IMR-90 (cell line): Measurements from ENCODE around the gene ATP6V1A.

Source experiments
- MAFK ChIP-seq: IDR thresholded peaks from 2 replicates; pipeline ENCODE4 v1.6.1; 2012; ENCODE audit warnings: low read depth, low read length, improper control_type of control experiment
- POLR2A ChIP-seq: IDR thresholded peaks from 2 replicates; pipeline ENCODE4 v1.6.1; 2012; ENCODE audit warnings: mild to moderate bottlenecking, low read depth, low read length
- RAD21 ChIP-seq: IDR thresholded peaks from 2 replicates; pipeline ENCODE4 v1.6.1; 2012; ENCODE audit warnings: low read length, improper control_type of control experiment
- RCOR1 ChIP-seq: IDR thresholded peaks from 2 replicates; pipeline ENCODE4 v1.6.1; 2012; ENCODE audit warnings: mild to moderate bottlenecking, low read length, improper control_type of control experiment; ENCODE audit not compliant: insufficient replicate concordance
- RFX5 ChIP-seq: IDR thresholded peaks from 2 replicates; pipeline ENCODE4 v1.8.0; 2012; ENCODE audit warnings: low read depth, mild to moderate bottlenecking, low read length, moderate library complexity
- TF ChIP-seq, protein P1 (sequence below): conservative IDR thresholded peaks from 2 replicates; pipeline ENCODE4 v1.5.1; 2012; ENCODE audit warnings: mild to moderate bottlenecking, low read depth, low read length, improper control_type of control experiment
- TF ChIP-seq, protein P2 (sequence below): fragments of 150-350 bp; IDR thresholded peaks from 2 replicates; pipeline ENCODE4 v1.6.1; 2016; ENCODE audit warnings: low read depth, mild to moderate bottlenecking, low read length, moderate library complexity, borderline replicate concordance

DNA sequence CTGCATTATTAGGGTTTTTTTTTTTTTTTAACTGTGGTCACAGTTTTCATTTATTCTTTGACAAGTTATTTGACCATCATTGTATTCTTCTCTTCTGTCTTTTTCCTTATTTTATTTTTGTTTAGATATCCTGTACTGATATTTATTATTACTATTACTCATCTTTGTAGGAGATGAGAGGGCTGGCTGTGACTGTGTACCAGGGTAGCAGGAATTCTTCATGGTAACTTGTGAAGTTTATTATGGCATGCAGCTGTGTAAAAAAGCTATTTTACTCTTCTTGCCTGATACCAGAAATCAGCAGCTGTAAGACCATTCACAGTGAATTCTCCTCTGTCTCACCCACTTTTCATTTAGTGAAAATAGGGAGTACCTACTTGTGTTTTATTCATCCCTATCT lies 44.5 kb downstream of the ATP6V1A start:
- TF ChIP-seq, protein P1, sequence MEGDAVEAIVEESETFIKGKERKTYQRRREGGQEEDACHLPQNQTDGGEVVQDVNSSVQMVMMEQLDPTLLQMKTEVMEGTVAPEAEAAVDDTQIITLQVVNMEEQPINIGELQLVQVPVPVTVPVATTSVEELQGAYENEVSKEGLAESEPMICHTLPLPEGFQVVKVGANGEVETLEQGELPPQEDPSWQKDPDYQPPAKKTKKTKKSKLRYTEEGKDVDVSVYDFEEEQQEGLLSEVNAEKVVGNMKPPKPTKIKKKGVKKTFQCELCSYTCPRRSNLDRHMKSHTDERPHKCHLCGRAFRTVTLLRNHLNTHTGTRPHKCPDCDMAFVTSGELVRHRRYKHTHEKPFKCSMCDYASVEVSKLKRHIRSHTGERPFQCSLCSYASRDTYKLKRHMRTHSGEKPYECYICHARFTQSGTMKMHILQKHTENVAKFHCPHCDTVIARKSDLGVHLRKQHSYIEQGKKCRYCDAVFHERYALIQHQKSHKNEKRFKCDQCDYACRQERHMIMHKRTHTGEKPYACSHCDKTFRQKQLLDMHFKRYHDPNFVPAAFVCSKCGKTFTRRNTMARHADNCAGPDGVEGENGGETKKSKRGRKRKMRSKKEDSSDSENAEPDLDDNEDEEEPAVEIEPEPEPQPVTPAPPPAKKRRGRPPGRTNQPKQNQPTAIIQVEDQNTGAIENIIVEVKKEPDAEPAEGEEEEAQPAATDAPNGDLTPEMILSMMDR: no peak
- TF ChIP-seq MAFK: no peak
- no peak for TF ChIP-seq POLR2A
- no peak for TF ChIP-seq RCOR1
- TF ChIP-seq, protein P2, sequence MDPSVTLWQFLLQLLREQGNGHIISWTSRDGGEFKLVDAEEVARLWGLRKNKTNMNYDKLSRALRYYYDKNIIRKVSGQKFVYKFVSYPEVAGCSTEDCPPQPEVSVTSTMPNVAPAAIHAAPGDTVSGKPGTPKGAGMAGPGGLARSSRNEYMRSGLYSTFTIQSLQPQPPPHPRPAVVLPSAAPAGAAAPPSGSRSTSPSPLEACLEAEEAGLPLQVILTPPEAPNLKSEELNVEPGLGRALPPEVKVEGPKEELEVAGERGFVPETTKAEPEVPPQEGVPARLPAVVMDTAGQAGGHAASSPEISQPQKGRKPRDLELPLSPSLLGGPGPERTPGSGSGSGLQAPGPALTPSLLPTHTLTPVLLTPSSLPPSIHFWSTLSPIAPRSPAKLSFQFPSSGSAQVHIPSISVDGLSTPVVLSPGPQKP: no peak
- no peak for TF ChIP-seq RFX5
- no peak for TF ChIP-seq RAD21
